ENCODE results near the gene OXNAD1.

Gene OXNAD1, protein sequence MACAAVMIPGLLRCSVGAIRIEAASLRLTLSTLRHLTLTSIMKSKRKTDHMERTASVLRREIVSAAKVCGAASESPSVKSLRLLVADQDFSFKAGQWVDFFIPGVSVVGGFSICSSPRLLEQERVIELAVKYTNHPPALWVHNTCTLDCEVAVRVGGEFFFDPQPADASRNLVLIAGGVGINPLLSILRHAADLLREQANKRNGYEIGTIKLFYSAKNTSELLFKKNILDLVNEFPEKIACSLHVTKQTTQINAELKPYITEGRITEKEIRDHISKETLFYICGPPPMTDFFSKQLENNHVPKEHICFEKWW

DNA sequence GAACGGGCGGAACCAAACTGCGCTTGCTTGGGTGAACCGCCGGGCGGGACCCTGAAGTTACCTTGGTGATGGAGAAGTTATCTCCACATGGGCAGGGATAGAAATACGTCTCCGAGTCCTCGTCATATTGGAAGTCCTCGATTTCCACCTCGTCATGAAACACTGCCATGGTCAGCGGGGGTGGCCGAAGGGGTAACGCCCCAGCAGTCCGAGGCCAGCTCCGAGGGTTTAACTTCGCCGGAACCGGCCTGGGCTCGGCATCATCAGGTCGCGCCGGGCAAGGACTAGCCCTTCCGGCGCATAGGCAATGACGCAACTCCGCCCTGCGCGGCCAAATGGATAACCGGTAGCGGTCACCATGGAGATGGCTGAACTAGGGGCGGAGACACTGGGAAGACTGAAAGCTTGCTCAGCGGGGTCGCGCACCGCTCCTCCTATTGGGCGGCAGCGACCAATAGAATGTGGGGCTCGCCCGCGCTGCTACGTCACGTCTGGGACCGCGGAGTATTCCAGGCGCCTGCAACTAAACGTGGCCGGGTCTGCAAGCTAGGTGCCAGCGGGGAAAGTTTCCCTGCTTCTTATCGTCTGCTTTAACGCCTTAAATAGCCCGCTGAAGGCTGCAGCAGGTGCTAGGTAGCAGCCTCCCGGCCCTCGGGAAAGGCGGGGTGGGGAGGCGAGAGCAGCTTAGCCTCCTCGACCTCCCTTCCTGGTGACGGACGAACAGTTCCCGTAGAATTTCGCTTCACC lies at the start of gene OXNAD1, which contains the start of gene DPH3:
Gene OXNAD1 (plus strand): TSS at position 505 of the 747 bp plus-strand sequence. CDS start 5,741 bp downstream, outside the sequence.
Gene DPH3 (minus strand): TSS at position 236 of the 747 bp plus-strand sequence. CDS start 67 bp downstream, at position 169.
- DNase-seq (ENCODE audit: low read depth, low spot score), result peak; percentile 99

DNA sequence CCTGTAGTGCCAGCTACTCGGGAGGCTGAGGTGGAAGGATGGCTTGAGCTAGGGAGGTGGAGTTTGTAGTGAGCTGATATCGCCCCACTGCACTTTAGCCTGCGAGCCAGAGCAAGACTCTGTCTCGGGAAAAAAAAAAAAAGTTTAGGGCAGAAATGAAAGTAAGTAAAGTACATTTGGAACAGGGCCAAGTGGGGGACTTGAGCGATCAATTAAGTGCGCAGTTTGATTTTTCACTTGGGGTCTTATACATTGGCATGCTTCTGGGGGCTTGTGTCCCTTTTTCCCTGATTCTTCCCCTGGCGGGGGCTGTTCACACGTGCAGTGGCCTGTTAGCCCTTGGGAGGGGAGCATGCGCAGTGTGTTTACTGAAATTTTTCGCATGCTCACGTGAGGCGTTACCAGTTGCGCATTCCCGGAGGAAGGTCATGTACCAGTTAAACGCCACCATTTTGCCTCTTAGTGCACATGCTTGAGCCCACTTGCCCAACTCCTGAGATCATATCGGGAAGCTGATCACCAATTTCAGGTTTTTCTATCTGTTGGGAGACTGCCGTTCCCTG lies 48.6 kb upstream of the OXNAD1 start:
- DNase-seq (ENCODE audit: low read depth, low spot score), result no peak

DNA sequence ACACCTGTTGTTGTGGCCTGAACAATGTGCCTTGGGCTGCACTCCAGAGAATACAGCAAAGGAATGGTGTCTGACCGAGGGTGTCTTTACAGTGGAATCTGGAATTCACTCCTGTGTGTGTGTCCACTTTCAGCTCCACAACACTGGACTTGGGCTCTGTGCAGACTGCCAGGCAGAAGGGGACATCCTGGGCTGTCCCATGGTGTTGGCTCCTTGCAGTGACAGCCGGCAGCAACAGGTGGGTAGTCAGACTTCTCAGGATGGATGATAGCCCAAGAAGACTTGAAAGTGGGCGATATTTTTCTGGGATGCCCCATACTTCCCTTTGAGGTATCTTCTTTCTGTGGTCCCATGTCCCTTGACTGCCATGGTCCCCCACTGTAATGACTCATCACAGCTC lies 45.2 kb upstream of the OXNAD1 start:
- no peak for DNase-seq (ENCODE audit: low read depth, low spot score)

DNA sequence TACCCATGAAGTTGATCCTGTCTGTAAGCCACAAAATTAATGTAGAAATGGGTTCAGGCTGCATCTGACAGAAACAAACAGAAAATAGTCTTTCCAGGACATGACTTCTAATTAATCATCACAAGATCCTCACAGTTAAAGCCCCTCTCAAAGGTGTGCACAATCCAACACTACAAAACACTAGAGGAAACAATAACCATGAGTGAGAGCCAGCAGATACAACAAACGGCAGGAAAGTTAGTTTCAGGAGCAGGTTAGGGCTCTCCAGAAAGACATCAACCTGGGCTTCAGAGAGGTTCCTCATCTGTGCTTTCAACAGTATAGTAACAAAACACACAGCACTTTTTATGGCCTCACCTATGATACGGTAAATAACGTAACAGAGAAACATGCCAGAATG lies 43.0 kb upstream of the OXNAD1 start:
- DNase-seq (ENCODE audit: low read depth, low spot score), result no peak

DNA sequence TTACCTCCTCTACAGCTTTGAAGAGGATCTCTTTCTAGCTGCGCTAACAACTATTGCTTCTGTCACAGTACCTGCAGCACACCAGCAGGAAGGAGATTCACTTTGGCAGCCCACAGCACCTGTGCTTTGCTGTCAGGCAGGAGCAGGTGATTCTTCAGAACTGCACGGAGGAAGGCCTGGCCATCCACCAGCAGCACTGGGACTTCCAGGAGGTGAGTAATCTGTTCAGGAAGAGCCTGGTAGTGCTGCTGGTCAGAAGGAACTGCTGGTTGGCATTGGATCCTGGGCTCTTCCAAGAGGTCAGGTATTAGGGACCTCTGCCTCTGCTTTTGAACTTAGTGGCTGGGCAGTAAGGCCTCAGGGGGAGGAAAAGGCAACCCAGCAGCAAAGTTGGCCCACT lies 42.5 kb upstream of the OXNAD1 start:
- DNase-seq (ENCODE audit: low read depth, low spot score), result no peak

DNA sequence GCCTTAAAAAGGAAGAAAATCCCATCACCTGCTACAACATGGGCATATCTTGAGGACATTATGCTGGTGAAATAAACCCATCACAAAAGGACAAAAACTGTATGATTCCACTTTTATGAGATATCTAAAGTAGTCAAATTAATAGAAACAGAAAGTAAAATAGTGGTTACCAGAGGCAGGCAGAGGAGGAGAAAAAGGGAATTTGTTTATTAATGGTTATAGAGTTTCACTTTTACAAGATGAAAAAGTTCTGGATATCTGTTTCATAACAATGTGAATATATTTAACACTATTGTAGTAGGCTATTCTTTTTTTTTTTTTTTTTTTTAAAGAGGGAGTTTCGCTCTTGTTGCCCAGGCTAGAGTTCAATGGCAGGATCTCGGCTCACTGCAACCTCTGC lies 40.7 kb upstream of the OXNAD1 start:
- DNase-seq (ENCODE audit: low read depth, low spot score), result no peak

DNA sequence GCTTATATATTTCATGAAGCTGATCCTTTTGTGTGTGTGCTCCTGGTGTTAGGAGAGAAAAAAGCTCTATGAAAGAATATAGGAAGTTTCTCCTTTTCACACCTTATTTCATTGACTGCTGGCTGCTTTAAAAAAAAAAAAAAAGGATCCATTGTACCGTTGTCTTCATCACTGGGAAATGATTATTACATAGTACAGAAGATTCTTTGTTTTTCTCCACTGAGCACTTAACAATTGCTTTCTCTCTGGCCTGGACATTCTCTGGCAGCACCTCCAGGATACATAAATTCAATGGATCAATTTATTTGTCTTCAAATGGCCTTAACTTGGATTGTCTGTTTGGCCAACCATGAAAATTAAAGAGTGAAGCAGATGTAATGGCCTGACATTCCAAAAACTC lies 37.4 kb upstream of the OXNAD1 start:
- no peak for DNase-seq (ENCODE audit: low read depth, low spot score)

DNA sequence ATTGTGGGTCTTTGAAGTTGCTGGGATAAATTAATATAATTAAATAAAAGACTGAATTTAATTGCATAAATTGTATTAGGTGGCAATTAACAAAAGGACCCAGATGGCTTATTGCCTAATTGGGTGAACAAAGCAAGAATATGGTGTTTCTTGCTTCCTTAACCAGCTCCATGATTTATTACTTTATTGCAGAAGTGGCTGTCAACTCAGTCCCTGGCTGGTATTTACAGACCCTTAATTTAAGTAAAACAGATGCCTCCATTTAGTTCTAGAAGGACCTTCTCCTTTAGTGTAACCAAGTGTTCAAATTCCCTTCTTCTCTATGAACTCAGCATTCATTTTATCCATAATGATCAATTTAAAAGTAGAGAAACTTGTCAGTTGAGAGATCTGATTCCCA lies 35.3 kb upstream of the OXNAD1 start:
- no peak for DNase-seq (ENCODE audit: low read depth, low spot score)

DNA sequence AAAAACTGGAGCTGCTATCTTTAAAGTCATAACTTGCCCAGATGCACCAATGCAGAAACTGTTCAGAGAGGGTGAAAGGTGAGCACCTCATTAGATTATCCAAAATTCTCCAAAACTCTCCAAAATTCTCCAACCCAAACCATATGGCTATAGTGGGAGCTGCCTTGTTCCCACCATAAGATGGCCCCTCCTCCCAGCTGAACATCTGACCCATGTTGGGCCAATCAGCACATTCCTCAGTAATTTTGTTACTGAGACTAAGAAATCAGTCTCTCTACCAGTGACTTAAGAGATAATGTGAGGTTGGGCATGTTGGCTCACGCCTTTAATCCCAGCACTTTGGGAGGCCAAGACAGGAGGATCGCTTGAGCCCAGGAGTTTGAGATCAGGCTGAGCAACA lies 33.0 kb upstream of the OXNAD1 start:
- DNase-seq (ENCODE audit: low read depth, low spot score), result no peak

DNA sequence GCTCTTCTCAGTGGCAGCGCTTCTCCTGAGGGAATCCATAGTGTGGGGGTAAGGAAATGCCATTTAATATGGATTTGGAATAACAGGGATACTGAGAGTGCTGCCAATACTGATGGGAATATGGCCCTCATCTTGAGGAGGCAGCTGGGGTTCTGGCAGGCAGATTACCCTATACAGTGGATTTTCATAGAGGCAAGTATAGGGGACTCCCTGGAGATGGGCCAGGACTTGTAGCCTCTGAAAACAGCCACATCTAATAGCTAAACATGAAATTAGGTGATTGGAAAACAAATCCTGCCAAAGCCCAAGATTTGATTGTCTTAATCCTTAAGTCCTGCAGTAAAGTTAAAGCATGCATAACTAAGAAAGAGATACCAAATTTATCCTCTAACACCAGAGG lies 31.2 kb upstream of the OXNAD1 start:
- DNase-seq (ENCODE audit: low read depth, low spot score), result no peak

DNA sequence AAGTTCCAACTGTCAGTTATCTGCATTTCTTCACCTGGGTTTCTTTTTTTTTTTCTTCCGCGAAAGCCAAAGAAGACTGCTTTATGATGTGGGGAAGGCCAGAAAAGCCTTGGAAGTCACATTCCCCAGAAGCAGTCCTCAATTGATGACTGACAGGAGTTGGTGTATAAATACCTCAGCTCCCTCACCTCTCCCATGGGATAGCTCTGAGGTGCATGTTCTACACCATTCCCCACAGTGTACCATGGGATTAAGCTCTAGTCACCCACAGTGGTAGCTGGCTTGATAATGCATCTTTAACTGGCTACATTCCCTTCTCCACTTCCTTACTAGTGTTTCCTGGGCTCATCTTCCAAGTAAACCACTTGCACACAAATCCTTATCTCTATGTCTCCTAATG lies 30.7 kb upstream of the OXNAD1 start:
- no peak for DNase-seq (ENCODE audit: low read depth, low spot score)

DNA sequence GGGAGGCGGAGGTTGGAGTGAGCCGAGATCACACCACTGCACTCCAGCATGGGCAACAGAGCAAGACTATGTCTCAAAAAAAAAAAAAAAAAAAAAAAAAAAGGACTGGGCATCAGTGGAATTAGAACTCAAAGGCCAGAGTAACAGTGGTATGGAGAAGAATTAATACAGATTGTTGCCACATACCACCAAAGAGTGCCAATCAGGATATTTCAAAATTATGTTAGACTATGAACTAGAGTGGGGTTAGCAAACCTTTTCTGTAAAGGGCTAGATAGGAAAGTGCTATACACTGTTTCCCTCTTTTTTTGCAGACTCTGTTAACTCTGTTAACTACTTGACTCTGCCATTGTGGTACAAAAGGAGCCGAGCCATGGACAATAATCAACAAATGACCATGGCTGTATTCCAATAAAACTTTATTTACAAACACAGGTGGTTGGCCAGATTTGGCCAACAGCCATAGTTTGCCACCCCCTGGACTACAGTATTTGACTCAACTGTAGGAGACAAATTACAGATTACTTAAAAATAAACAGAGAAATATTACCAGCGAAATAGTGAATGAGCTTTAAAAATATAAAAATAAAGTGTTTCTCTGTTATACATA lies 28.9 kb upstream of the OXNAD1 start:
- DNase-seq (ENCODE audit: low read depth, low spot score), result no peak

DNA sequence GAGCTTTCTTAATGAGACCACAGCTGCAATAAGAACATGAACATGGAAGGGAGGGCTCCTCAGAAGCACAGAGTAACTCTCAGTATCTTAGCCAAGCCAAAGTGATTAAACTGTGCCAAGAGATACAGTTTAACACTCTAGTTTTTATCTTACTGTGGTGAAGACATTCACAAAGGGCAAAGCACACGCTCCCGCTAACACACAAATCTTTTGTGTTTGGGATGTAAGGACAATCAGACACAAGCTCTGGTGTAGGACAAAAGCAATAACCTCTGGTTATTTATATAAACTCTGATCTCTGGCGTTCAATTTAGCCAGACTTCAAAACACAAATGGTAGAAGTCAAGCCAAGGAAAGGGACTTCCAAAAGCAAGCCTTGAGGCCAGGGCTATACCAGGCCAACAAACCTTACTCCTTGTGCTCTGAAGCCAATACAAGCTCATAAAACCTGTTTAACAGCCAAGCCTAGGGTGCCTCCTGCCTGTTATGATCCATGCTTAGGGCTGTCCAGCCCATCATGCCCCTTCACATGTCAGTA lies 28.1 kb upstream of the OXNAD1 start:
- no peak for DNase-seq (ENCODE audit: low read depth, low spot score)

DNA sequence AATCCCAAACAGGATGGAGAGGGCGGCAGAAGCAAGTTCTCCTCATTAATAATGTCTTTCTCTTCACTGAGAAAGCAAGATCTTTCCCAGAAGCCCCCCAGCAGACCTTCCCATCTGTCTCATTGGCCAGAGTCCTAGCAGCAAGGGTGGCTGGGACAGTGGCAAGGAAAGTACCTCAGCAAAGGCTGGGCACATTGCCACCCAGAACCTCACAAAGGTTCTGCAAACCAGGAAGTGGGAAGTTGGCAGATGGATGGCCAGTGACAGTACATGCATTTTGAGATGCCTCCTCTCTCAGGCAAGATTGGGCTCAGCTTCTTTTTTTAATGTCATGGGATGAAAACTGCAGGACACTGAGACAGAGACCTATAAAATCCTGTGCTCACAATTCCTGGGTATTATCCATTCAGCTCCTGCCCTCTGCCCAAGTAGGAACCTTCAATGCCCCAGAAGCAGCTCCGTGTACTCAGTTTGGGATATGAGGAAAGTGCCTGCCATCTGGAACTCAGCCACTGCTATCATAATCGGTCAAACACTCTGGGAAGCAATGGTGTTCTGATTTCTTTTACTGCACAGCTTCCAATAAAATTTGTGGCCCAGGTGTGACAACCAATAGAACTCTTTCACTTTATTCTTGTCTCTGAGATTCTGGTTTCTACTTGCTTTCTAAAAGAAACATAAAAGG lies 25.8 kb upstream of the OXNAD1 start:
- DNase-seq (ENCODE audit: low read depth, low spot score), result no peak

DNA sequence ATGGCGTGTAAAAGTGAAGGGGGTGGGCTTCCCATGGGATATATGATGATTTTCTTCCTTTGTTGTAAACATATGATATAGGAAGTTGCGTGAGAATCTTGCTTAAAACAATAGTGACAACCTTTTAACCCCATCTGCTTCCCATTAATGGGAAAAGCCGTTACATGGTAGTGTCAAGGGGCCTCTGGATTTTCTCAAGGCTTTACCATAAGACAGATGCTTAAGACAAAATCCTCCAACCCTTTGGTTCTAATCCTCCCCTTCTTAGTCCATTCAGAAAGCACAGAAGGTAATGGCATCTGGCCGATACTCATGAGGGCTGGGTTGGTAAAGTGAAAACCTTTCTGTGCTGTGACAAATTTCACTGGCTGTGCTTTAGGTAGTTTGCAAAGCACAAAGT lies 25.2 kb upstream of the OXNAD1 start:
- no peak for DNase-seq (ENCODE audit: low read depth, low spot score)

DNA sequence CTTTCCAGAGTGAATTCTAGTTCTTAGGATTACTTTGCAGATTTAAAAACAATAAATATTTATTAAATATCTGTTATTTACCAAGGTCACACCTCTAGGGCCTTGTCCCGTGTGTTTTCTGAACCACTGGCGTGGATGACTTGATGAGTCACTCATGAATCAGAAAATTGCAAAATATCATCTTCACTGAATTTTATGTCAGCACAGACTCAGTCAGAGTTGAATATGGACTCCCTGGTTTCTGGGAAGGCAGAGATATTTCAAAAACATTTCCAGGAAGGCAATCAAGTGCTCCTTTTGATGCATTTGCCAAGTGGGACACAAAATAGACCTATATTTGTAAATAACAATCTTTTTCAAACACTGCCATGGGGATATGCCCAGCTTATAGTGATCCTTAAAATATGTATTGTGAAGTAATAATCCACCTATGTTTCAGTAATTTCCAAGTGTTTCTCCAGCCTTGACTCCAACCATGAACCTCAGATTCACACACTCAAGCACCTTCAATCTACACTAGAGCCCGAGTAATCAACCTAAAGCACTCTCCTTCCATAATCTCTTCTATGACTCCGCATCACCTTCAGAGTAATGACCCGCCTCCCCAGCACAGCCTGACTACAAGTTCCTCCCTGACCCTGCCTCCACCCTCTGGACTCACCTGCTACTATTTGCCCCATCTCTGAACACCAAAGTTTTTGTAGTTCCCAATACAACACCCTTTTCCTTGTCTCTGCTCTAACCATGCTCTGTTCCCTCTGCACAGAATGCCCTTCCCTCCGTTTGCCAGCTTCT lies 24.6 kb upstream of the OXNAD1 start:
- DNase-seq (ENCODE audit: low read depth, low spot score), result no peak

DNA sequence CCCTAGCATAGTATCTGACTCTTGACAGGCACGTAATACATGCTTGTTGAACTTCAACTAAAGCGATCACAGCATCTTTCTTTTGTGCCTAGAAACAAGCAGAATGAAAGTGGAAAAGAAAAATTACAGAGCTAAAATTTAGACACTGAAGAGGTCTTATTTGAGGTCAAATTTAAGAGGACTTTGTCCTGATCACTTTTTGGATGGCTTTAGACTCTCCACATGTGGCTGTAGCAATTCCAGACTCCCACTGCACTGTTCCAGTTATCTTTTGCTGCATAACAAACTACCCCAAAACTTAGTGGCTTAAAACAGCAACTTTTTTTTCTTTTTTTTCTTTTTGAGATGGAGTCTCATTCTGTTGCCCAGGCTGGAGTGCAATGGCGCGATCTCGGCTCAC lies 23.8 kb upstream of the OXNAD1 start:
- no peak for DNase-seq (ENCODE audit: low read depth, low spot score)

DNA sequence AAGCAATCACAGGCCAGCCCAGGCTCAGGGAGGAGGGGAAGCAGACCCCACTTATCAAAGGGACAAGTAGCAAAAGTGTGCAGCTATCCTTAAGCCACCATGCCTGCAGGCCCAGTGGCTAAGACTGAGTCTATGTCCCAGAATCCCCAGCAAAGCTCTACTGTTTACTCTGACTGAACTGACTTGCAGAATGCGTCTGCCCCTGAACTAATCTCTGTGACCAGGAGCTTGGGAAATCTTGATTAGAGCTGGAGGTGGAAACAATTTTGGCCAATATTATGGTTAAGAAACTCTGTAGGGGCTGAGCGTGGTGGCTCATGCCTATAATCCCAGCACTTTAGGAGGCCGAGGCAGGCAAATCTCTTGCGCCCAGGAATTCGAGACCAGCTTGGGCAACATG lies 22.8 kb upstream of the OXNAD1 start:
- DNase-seq (ENCODE audit: low read depth, low spot score), result no peak

DNA sequence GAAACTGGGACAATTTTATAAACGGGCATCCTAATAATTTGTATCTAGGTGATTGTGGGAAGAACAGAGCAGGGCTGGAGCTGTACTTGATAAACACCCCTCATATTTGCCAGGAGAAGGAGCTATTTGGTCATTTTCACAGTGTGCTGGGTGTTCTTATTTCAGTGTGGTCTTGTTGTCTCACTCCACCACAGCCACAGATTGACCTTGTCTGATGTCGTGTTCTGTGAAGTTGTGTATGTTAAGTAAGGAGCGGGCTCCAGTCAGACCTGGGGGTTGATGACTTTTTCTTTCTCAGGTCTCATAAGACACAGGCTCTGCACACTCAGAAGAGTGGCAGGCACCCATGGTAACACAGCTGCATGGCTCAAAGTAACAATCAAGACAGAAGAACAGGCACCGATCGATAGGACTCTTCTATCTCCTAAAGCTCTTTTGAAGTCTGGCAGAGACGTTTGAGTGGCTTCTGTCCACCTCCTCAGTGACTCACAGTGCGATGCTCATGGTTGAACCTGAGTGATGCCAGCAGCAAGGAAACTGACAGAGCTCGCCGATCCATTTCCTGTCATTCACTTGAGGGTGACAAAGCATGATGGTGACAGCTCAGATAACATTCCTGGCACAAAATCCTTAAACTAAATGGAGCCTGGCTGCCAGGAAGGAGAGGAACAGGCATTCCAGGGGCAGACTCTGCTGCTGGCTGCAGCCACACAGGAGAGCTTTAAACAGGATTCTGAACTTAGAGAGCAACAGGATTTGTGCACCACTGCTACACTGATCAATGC lies 21.1 kb upstream of the OXNAD1 start:
- no peak for DNase-seq (ENCODE audit: low read depth, low spot score)

DNA sequence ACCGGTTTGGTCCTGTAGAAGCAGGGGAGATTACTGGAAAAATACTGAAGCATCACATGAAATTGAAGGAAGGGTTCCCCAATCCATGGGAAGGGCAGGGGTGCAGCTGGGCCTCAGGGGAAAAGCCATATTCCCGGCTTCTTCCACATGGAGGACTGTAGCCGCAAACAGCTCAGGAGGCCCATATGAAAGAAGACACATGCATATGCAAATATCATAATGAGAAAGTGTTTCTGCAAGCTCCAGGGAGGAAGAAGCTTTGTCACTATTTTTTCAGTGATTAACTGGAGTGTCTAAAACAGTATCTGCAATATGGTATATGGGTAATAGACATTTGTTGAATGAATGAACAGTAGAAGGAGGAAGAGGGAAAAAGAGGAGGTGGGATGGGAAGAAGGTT lies 19.4 kb upstream of the OXNAD1 start:
- no peak for DNase-seq (ENCODE audit: low read depth, low spot score)

Measured in activated CD4-positive, CD25-positive, alpha-beta regulatory T cell treated with anti-CD3 and anti-CD28 coated beads, Interleukin-2, amount 50 U/mL, for 16 hours (primary cell).